PC-3 (cell line): ENCODE results near the gene GNB1. TPM values are rescaled to one million over a fixed set of nuclear protein-coding genes. Genes with fewer than 3 reads are reported as not detected.
"Not testable (repeated sequence)": the region's sequence is repeated elsewhere in the genome, so short reads cannot be mapped to it uniquely, and the experiment has no call there.

Experiments used
- ATAC-seq: fragments of 200-7000 bp; cut with Tn5 transposase; 2 replicates; pipeline ENCODE4 v1.9.1; 2020; ENCODE audit warnings: mild to moderate bottlenecking, moderate library complexity
- BruUV-seq: library from RNA; stranded (reverse); fragments of 400-500 nt; replicated peaks from 2 replicates; lab custom pipeline; 2021; lab: Mats Ljungman, UMichigan
- CTCF ChIA-PET: fragments of 300-600 bp; sonication (Branson Sonifier 250); formaldehyde crosslinking; loops from one replicate; lab custom pipeline; 2022; ENCODE audit warnings: antibody characterized with exemption; lab: Charles Lee
- POLR2A ChIA-PET: fragments of 300-600 bp; sonication (Branson Sonifier 250); formaldehyde crosslinking; loops from one replicate; lab custom pipeline; 2022; ENCODE audit warnings: antibody characterized with exemption; ENCODE audit not compliant: unreplicated experiment; lab: Charles Lee
- DNase-seq: peaks from one replicate; pipeline ENCODE4 v3.0.0-alpha.2; 2015
- H2AFZ ChIP-seq: fragments of 300-600 bp; sonication (generic); 2 replicates; pipeline ENCODE4 v1.6.0; 2016; ENCODE audit warnings: antibody characterized with exemption, low read length
- H3F3A ChIP-seq: fragments of 300-600 bp; sonication (generic); one replicate; pipeline ENCODE4 v1.6.0; 2017; ENCODE audit warnings: antibody characterized with exemption, low read length, control low read depth, mild to moderate bottlenecking; ENCODE audit not compliant: unreplicated experiment
- H3K27ac ChIP-seq: fragments of 300-600 bp; sonication (generic); 2 replicates; pipeline ENCODE4 v1.5.1; 2016; ENCODE audit warnings: mild to moderate bottlenecking, low read length
- H3K27me3 ChIP-seq: fragments of 300-600 bp; sonication (generic); 2 replicates; pipeline ENCODE4 v1.6.1; 2016; ENCODE audit warnings: low read length, mixed read lengths
- H3K36me3 ChIP-seq: fragments of 300-600 bp; sonication (generic); 2 replicates; pipeline ENCODE4 v1.6.1; 2016; ENCODE audit warnings: low read depth, mixed run types, low read length, mixed read lengths
- H3K4me1 ChIP-seq: fragments of 300-600 bp; sonication (generic); 2 replicates; pipeline ENCODE4 v1.5.1; 2016; ENCODE audit warnings: low read length; ENCODE audit not compliant: insufficient read depth
- H3K4me2 ChIP-seq: fragments of 300-600 bp; sonication (generic); 2 replicates; pipeline ENCODE4 v1.6.0; 2016; ENCODE audit warnings: low read length
- H3K4me3 ChIP-seq: fragments of 300-600 bp; sonication (generic); 2 replicates; pipeline ENCODE4 v1.5.1; 2016; ENCODE audit warnings: mild to moderate bottlenecking, low read length, mixed read lengths
- H3K79me2 ChIP-seq: fragments of 300-600 bp; sonication (generic); 2 replicates; pipeline ENCODE4 v1.6.1; 2017; ENCODE audit warnings: low read length, mixed read lengths
- H3K9ac ChIP-seq: fragments of 300-600 bp; sonication (generic); 2 replicates; pipeline ENCODE4 v1.6.0; 2016; ENCODE audit warnings: mild to moderate bottlenecking, low read length
- H3K9me2 ChIP-seq: fragments of 300-600 bp; sonication (generic); replicated peaks from 2 replicates; pipeline ENCODE4 v1.6.1; 2016; ENCODE audit warnings: mixed run types, low read length, mixed read lengths
- H3K9me3 ChIP-seq: fragments of 300-600 bp; sonication (generic); 2 replicates; pipeline ENCODE4 v1.6.1; 2016; ENCODE audit warnings: low read length, mixed read lengths
- H4K20me1 ChIP-seq: fragments of 300-600 bp; sonication (generic); 2 replicates; pipeline ENCODE4 v1.6.1; 2016; ENCODE audit warnings: low read length, mixed read lengths
- EZH2 ChIP-seq: fragments of 300-600 bp; sonication (generic); IDR thresholded peaks from one replicate; pipeline ENCODE4 v1.6.1; 2017; ENCODE audit warnings: antibody characterized with exemption, mild to moderate bottlenecking, low read length; ENCODE audit not compliant: unreplicated experiment
- EZH2phosphoT487 ChIP-seq: fragments of 300-600 bp; sonication (generic); IDR thresholded peaks from 2 replicates; pipeline ENCODE4 v1.6.1; 2018; ENCODE audit warnings: mild to moderate bottlenecking, antibody characterized with exemption, low read length, borderline replicate concordance
- intact Hi-C: fragments of 100-400 bp; cut with micrococcal nuclease; formaldehyde crosslinking; loops from 2 replicates; pipeline ENCODE4 v1.9.0; 2023
- total RNA-seq: library from RNA; depleted of rRNA; stranded (reverse); fragments of >200 nt; gene quantifications from 2 replicates; pipeline ENCODE4 v1.2.3, GENCODE V29; 2014
- TF ChIP-seq, protein P1 (sequence below): fragments of 300-600 bp; sonication (generic); conservative IDR thresholded peaks from 2 replicates; pipeline ENCODE4 v1.5.1; 2017; ENCODE audit warnings: antibody characterized with exemption, low read depth, mild to moderate bottlenecking, low read length

The GNB1 gene
- total RNA-seq, 1 experiment from 2014 or later, result 125 TPM

DNA sequence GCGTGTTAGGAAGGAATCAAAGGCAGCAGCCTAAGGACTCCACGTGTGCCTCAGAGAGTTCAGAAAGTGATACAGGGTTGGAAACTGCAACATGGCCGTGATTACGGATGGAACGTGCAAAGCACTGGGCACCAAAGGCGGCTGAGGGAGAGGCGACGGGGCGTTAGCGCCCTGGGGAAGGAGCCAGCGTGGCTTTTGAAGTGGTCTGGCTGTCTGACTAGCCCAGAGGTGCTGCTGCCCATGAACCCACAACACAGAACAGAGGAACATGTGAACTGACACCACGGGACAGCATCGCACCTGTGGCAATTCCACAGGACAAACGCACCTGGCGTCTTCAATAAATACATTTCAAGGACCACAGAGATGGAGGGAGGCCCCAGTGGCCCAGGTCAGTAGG, 46.2 kb upstream of the GNB1 start:
- BruUV-seq, result no TSS peak
- TF ChIP-seq, protein P1, sequence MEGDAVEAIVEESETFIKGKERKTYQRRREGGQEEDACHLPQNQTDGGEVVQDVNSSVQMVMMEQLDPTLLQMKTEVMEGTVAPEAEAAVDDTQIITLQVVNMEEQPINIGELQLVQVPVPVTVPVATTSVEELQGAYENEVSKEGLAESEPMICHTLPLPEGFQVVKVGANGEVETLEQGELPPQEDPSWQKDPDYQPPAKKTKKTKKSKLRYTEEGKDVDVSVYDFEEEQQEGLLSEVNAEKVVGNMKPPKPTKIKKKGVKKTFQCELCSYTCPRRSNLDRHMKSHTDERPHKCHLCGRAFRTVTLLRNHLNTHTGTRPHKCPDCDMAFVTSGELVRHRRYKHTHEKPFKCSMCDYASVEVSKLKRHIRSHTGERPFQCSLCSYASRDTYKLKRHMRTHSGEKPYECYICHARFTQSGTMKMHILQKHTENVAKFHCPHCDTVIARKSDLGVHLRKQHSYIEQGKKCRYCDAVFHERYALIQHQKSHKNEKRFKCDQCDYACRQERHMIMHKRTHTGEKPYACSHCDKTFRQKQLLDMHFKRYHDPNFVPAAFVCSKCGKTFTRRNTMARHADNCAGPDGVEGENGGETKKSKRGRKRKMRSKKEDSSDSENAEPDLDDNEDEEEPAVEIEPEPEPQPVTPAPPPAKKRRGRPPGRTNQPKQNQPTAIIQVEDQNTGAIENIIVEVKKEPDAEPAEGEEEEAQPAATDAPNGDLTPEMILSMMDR, result no peak
- H3K27me3 ChIP-seq, result no peaks in the 10 kb centered on the region
- no peaks in the 10 kb centered on the region for H3K9me3 ChIP-seq
- H3K79me2 ChIP-seq, result no peaks in the 10 kb centered on the region
- no peak; the same call in 1 of the 2 replicates for ATAC-seq
- H3F3A ChIP-seq, result no peaks in the 10 kb centered on the region
- H3K9ac ChIP-seq, result no peak overlapping the region
- DNase-seq, result no peak
- H3K4me2 ChIP-seq, result no peak overlapping the region
- no peaks in the 10 kb centered on the region for H3K4me1 ChIP-seq
- no peak overlapping the region for H3K27ac ChIP-seq
- POLR2A ChIA-PET, result no interaction called here
- no peaks in the 10 kb centered on the region for H4K20me1 ChIP-seq
- no peak overlapping the region for H2AFZ ChIP-seq
- H3K36me3 ChIP-seq, result no peaks in the 10 kb centered on the region
- intact Hi-C loops, result no loop called here
- H3K9me2 ChIP-seq, result no peaks in the 10 kb centered on the region
- no peak overlapping the region for H3K4me3 ChIP-seq
- CTCF ChIA-PET, result interaction anchor here (0.7 kb wide), 1 partner anchor 11 kb away, joined by 4 read pairs; no protein-coding TSS in a partner anchor

- H3K4me3 ChIP-seq, H3K27ac ChIP-seq, DNase-seq, H3K9me3 ChIP-seq, H3K9me2 ChIP-seq, H3K9ac ChIP-seq, H4K20me1 ChIP-seq, BruUV-seq, H3F3A ChIP-seq, H3K4me2 ChIP-seq, H3K4me1 ChIP-seq, intact Hi-C loops, ATAC-seq, H3K27me3 ChIP-seq, H3K79me2 ChIP-seq, CTCF ChIA-PET, H2AFZ ChIP-seq, POLR2A ChIA-PET, H3K36me3 ChIP-seq: not testable (repeated sequence)
Measured at GRCh38 chr1:1934848-1935247, 44.0 kb upstream of the GNB1 start.

DNA sequence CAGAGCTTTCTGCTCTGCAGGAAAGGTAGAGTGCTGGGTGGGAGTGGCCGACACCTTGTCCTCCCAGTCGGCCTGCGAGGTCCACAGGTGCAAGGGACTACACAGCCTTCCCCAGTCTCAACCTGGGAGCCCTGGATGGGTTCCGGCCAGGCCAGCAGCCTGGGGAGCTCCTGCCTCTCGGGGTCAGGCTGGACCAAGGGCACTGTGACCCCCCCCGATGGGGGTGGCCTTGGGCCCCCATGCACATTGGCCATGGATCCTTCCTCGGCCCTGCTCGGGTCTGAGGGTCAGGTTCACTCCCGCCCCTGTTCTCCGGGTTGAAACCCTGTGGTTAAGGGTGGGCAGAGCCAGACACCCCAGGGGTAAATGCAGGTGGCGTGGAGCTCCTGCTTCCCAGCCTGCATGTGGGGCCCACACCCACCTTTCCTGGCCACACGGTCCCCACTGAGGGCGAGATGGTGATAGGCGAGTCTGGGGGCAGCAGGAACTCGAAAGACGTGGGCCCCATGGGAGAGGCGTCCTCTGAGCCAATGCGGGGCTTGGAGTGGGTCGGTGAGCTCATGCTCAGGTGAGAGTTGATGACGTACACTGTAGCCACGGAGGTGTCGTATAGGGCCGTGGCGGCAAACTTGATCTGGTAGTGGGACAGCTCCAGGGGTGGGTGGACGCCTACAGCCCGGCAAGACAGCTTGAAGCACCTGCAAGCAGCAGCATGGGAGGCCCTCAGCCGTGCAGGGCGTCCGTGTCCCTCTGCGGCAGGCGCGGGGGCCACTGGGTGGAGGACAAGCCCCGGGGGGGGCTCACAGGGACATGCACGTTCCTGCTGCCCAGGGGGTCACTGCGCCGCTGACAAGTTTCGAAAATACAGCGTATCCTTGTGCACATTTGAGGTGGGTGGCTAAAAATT, 39.0 kb upstream of the GNB1 start:
- no peak for TF ChIP-seq EZH2phosphoT487
- TF ChIP-seq, protein P1, result no peak
- no peak for TF ChIP-seq EZH2
- no peaks in the 10 kb centered on the region for H4K20me1 ChIP-seq
- no peak overlapping the region for H3K4me2 ChIP-seq
- DNase-seq (no peak), ATAC-seq (no peak)
- no peaks in the 10 kb centered on the region for H3K36me3 ChIP-seq
- no peak overlapping the region for H3K27ac ChIP-seq
- no peaks in the 10 kb centered on the region for H3K9me2 ChIP-seq
- BruUV-seq, result no TSS peak
- H3K79me2 ChIP-seq, result no peaks in the 10 kb centered on the region
- CTCF ChIA-PET, result no interaction called here
- no peak overlapping the region for H3K4me3 ChIP-seq
- no peak overlapping the region for H2AFZ ChIP-seq
- POLR2A ChIA-PET, result no interaction called here
- no peaks in the 10 kb centered on the region for H3K27me3 ChIP-seq
- no peaks in the 10 kb centered on the region for H3K4me1 ChIP-seq
- intact Hi-C loops, result no loop called here
- no peak overlapping the region for H3K9ac ChIP-seq
- no peaks in the 10 kb centered on the region for H3F3A ChIP-seq
- no peaks in the 10 kb centered on the region for H3K9me3 ChIP-seq
